ENCODE data around the gene CCNT1.
"Not testable (repeated sequence)": the region's sequence is repeated elsewhere in the genome, so short reads cannot be mapped to it uniquely, and the experiment has no call there.

Gene CCNT1

GRCh38 chr12:48717252-48717695 lies 767 bp upstream of the CCNT1 start:
- H3K4me3 Mint-ChIP-seq = peak overlapping the region; percentile 85 to 90

GRCh38 chr12:48716168-48716492 lies 377 bp downstream of the CCNT1 start:
- DNase-seq (no peak), ATAC-seq (replicated peaks) (peak in 1 of 2 donors; percentile 25)
- Mint-ChIP-seq H3K27me3 (peaks cover 0 to 7% of the 10 kb centered on the region in 2 donors), H3K4me1 (peaks cover 15 to 35% of the 10 kb centered on the region in 2 donors), H3K4me3 (peak overlapping the region; percentile 85 to 90), H3K9me3 (peaks cover 17 to 19% of the 10 kb centered on the region in 2 donors), H3K27ac (peak overlapping the region; percentile 99), H3K36me3 (peaks cover 39 to 42% of the 10 kb centered on the region in 2 donors)

More at GRCh38 chr12:48717252-48717695, 767 bp upstream of the CCNT1 start:
- DNase-seq = no peak
- Mint-ChIP-seq H3K4me1 (peaks cover 15 to 35% of the 10 kb centered on the region in 2 donors), H3K36me3 (peaks cover 36 to 37% of the 10 kb centered on the region in 2 donors), H3K27me3 (peaks cover 0 to 7% of the 10 kb centered on the region in 2 donors), H3K27ac (peak overlapping the region; percentile 99), H3K9me3 (peaks cover 18 to 19% of the 10 kb centered on the region in 2 donors)
- no peak for ATAC-seq (replicated peaks)

- no peak overlapping the region for H3K4me3 Mint-ChIP-seq
- peaks cover 25 to 26% of the 10 kb centered on the region in 2 donors for H3K36me3 Mint-ChIP-seq
- DNase-seq (no peak), ATAC-seq (replicated peaks) (no peak)
- peaks cover 16 to 52% of the 10 kb centered on the region in 2 donors for H3K4me1 Mint-ChIP-seq
- H3K9me3 Mint-ChIP-seq = no peaks in the 10 kb centered on the region
- H3K27me3 Mint-ChIP-seq = no peaks in the 10 kb centered on the region
- H3K27ac Mint-ChIP-seq = no peak overlapping the region
Observed at GRCh38 chr12:48712209-48712608, 4.3 kb downstream of the CCNT1 start.

GRCh38 chr12:48698822-48699221 lies 17.7 kb downstream of the CCNT1 start:
- H3K27me3 Mint-ChIP-seq; DNase-seq; H3K4me3 Mint-ChIP-seq; H3K9me3 Mint-ChIP-seq; H3K27ac Mint-ChIP-seq; H3K4me1 Mint-ChIP-seq; ATAC-seq (replicated peaks): not testable (repeated sequence)
- H3K36me3 Mint-ChIP-seq = peaks cover 23 to 29% of the 10 kb centered on the region in 2 donors

GRCh38 chr12:48696626-48697025 lies 19.9 kb downstream of the CCNT1 start:
- peaks cover 31 to 38% of the 10 kb centered on the region in 2 donors for H3K36me3 Mint-ChIP-seq
- H3K27ac Mint-ChIP-seq = no peak overlapping the region
- H3K4me3 Mint-ChIP-seq = no peak overlapping the region
- H3K27me3 Mint-ChIP-seq = no peaks in the 10 kb centered on the region
- H3K4me1 Mint-ChIP-seq = peaks cover 0 to 6% of the 10 kb centered on the region in 2 donors
- no peak for DNase-seq
- no peak for ATAC-seq (replicated peaks)
- no peaks in the 10 kb centered on the region for H3K9me3 Mint-ChIP-seq

DNA sequence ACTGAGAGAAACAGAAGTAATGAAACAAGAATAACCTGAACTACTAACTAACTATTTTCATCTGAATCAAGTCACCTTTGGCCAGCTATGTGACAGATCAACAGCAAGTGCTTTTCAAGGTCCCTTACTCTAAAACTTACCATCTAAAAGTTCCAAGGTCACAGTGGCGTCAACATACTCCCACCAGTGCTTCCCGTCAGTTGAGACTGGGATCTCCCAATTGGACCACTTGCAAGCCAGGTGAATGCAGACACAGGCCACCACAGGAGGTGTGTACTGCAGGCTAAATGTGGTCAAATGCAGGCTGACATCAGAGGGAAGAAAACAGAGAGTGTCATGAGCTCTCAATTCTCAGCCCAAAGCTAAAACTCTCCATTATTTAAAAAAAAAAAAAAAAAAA lies 20.6 kb downstream of the CCNT1 start:
- Mint-ChIP-seq H3K27me3 (no peaks in the 10 kb centered on the region), H3K4me1 (peaks cover 0 to 6% of the 10 kb centered on the region in 2 donors), H3K9me3 (no peaks in the 10 kb centered on the region), H3K36me3 (peaks cover 31 to 45% of the 10 kb centered on the region in 2 donors), H3K27ac (peak overlapping the region; percentile 37), H3K4me3 (no peak overlapping the region)
- ATAC-seq (replicated peaks) (no peak), DNase-seq (no peak)

GRCh38 chr12:48694038-48694437 lies 22.5 kb downstream of the CCNT1 start:
- peak overlapping the region; percentile 54 for H3K27ac Mint-ChIP-seq
- ATAC-seq (replicated peaks) (no peak), DNase-seq (no peak)
- peaks cover 25 to 40% of the 10 kb centered on the region in 2 donors for H3K36me3 Mint-ChIP-seq
- H3K4me1 Mint-ChIP-seq = peaks cover 0 to 6% of the 10 kb centered on the region in 2 donors
- H3K9me3 Mint-ChIP-seq = no peaks in the 10 kb centered on the region
- no peak overlapping the region for H3K4me3 Mint-ChIP-seq
- H3K27me3 Mint-ChIP-seq = no peaks in the 10 kb centered on the region

DNA sequence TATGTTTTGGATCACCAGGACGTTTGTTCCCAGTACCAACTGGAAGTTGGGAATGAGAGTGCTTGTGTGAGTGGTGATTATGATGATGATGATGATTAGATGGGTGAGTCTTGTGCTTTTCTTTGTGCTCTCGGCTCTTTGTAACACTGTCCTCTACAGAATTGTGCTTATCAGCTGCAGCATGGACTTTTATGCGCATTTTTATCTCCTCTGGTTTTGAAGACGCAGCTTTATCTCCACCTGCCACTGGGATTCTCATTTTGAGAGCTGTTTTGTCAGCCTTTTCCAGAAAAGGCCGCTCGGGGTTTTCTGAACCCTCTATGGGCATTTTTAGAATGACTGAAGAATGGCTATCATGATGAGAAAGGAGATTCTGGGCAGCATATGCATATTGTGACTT lies 22.9 kb downstream of the CCNT1 start:
- H3K36me3 Mint-ChIP-seq = peaks cover 24 to 43% of the 10 kb centered on the region in 2 donors
- DNase-seq = no peak
- no peaks in the 10 kb centered on the region for H3K9me3 Mint-ChIP-seq
- no peaks in the 10 kb centered on the region for H3K27me3 Mint-ChIP-seq
- H3K27ac Mint-ChIP-seq = no peak overlapping the region
- H3K4me3 Mint-ChIP-seq = no peak overlapping the region
- no peak for ATAC-seq (replicated peaks)
- peaks cover 0 to 6% of the 10 kb centered on the region in 2 donors for H3K4me1 Mint-ChIP-seq

DNA sequence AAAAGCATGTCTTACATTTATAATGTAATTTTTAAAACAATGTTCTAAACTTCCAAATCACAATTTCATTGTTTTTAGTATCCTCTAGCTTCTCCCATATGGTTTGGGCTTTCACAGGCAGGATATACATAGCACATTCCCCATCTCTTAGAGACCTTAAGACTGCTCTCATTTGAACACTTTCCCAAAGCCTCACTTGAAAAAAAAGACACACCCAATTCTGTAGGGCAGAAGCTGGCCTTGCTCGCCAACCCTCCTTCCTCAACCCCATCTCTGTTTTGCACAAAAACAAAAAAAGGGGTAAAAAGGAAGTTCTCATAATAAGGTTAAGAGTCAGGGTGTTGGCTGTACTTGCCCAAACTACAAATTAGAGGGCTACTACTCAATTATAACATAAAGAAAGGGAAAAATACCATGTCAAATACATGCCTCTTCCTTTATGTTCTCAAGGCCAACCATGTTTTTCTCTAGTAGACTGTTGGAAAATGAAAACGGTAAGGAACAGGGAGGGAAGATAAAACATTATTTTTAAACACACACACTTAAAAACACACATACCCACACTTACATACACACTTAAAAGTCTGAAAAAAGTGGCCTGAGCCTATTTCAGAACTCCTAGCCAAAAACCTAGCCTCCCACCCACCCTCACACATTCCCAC lies 24.6 kb downstream of the CCNT1 start:
- ATAC-seq (replicated peaks) (no peak), DNase-seq (no peak)
- Mint-ChIP-seq H3K36me3 (peaks cover 20 to 48% of the 10 kb centered on the region in 2 donors), H3K27ac (no peak overlapping the region), H3K4me1 (peaks cover 0 to 6% of the 10 kb centered on the region in 2 donors), H3K9me3 (no peaks in the 10 kb centered on the region), H3K27me3 (no peaks in the 10 kb centered on the region), H3K4me3 (no peak overlapping the region)

DNA sequence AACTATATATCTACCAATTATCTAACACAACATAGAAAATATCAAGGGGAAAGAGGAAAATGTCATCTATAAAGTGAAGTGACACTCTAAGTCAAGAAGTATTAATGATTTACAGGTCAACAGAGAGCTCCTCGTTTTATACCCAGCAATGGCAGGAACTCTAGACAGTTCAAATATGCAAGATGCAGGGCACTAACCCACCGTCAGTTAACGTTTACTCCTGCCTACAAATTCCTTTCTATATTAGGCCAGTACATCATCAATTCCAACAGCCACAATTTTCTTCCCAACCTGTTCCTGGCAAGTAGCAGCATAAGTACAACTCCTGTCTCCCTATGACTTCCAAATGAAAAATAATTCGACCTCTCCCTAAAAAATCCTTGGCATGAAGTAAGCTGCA lies 25.5 kb downstream of the CCNT1 start:
- ATAC-seq (replicated peaks) (no peak), DNase-seq (no peak)
- H3K4me3 Mint-ChIP-seq = no peak overlapping the region
- peaks cover 5 to 12% of the 10 kb centered on the region in 2 donors for H3K4me1 Mint-ChIP-seq
- H3K27ac Mint-ChIP-seq = no peak overlapping the region
- peaks cover 18 to 45% of the 10 kb centered on the region in 2 donors for H3K36me3 Mint-ChIP-seq
- H3K9me3 Mint-ChIP-seq = no peaks in the 10 kb centered on the region
- H3K27me3 Mint-ChIP-seq = no peaks in the 10 kb centered on the region

DNA sequence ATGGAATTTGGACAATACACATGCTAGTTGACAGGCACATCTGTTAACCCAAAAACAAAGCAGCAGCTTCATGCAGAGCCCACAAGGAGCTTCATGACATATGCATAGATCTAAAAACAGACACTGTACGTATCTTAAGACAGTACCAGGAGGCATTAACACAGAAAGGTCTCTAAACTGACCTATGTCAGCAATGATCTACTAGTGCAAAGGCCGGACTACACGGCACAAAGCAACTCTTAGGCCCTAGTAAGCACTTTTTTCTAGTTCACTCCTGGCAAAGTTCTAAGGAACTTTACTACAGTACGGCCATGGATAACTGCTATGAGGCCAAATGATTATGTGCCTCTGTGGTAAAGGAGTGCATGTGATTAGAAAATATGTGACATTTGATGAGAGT lies 26.1 kb downstream of the CCNT1 start:
- Mint-ChIP-seq H3K27ac (no peak overlapping the region), H3K27me3 (no peaks in the 10 kb centered on the region), H3K4me1 (peaks cover 5 to 12% of the 10 kb centered on the region in 2 donors), H3K4me3 (no peak overlapping the region), H3K36me3 (peaks cover 14 to 40% of the 10 kb centered on the region in 2 donors), H3K9me3 (no peaks in the 10 kb centered on the region)
- ATAC-seq (replicated peaks) = no peak
- DNase-seq = no peak

DNA sequence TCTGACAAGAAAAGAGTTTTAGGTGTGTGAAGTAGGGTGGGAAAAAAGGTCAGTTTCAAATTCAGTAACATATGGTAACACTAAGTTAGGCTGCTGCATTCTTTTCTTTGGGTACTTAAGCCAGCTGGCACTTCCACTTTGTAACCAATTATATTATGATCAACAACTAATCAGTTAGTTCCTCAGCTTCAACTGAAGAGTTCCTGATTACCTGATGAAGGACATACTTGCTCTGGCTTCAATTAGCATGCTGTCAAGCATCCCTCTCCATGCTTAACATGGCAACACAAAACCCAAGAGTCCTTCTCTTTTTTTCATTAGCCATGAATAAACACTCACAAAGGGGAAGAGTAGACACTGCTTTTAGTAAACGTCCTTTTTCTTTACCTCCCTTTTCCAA lies 27.7 kb downstream of the CCNT1 start:
- H3K4me1 Mint-ChIP-seq = peaks cover 5 to 12% of the 10 kb centered on the region in 2 donors
- ATAC-seq (replicated peaks) (no peak), DNase-seq (no peak)
- H3K27me3 Mint-ChIP-seq = no peaks in the 10 kb centered on the region
- no peaks in the 10 kb centered on the region for H3K9me3 Mint-ChIP-seq
- no peak overlapping the region for H3K4me3 Mint-ChIP-seq
- no peak overlapping the region for H3K27ac Mint-ChIP-seq
- peaks cover 10 to 34% of the 10 kb centered on the region in 2 donors for H3K36me3 Mint-ChIP-seq

DNA sequence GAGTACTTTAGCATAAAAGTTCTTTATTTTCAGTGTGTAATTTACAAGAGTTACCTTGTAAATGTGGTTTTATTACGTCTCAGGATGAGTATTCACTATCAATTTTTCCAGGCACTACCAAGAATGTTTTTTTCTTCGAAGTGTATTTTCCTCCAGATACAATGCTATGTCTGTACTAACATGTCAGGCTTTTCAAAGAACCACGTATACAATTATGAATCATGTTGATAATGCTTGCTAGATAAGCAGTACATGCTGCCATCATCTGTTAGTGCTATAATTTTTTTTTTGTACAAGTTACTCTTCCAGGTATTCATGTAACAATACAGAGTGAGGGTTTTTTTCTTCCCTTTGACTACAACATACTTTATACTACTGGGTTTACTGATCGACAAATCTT lies 28.9 kb downstream of the CCNT1 start:
- ATAC-seq (replicated peaks) (no peak), DNase-seq (no peak)
- Mint-ChIP-seq H3K27ac (no peak overlapping the region), H3K27me3 (no peaks in the 10 kb centered on the region), H3K4me1 (peaks cover 7 to 11% of the 10 kb centered on the region in 2 donors), H3K36me3 (peaks cover 0 to 22% of the 10 kb centered on the region in 2 donors), H3K4me3 (no peak overlapping the region), H3K9me3 (no peaks in the 10 kb centered on the region)

DNA sequence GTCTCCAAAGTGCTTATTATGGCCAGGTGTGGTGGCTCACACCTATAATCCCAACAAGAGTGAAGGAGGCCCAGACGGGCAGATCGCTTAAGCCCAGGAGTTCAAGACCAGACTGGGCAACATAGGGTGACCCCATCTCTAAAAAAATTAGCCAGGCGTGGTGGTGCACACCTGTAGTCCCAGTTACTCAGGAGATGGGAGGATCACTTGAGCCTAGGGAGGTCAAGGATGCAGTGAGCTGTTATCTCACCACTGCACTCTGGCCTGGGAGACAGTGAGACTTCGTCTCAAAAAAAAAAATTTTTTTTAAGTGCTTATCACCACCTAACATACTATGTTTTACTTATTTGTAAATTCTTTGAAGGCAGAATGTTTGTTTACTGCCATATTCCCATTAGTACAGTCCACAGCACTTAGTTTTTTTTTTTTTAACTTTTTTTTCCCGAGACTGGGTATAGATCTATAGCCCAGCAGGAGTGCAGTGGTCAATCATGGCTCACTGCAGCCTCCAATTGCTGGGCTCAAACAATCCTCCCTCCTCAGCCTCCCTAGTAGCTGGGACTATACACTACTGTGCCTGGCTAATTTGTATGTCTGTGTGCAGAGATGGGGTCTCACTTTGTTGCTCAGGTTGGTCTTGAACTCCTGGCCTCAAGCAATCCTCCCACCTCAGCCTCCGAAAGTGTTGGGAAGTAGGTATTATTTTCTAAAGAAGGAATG lies 29.7 kb downstream of the CCNT1 start:
- H3K27ac Mint-ChIP-seq = peak overlapping the region; percentile 62
- peaks cover 7 to 11% of the 10 kb centered on the region in 2 donors for H3K4me1 Mint-ChIP-seq
- H3K27me3 Mint-ChIP-seq = no peaks in the 10 kb centered on the region
- ATAC-seq (replicated peaks) = no peak
- DNase-seq = no peak
- H3K9me3 Mint-ChIP-seq = no peaks in the 10 kb centered on the region
- H3K36me3 Mint-ChIP-seq = peaks cover 0 to 21% of the 10 kb centered on the region in 2 donors
- no peak overlapping the region for H3K4me3 Mint-ChIP-seq

All from stimulated activated naive B cell treated with anti-CD40 and anti-IgM and Interleukin-4, amounts not matched to agents 10 μg/mL and 1 μg/mL and 100 μg/mL, for 72 hours (primary cell).